ENCODE data around the gene MACF1. TPM values are rescaled to one million over a fixed set of nuclear protein-coding genes. Genes with fewer than 3 reads are reported as not detected.

The MACF1 gene
- total RNA-seq, 1 donor from 2014 or later, result 431 TPM

DNA sequence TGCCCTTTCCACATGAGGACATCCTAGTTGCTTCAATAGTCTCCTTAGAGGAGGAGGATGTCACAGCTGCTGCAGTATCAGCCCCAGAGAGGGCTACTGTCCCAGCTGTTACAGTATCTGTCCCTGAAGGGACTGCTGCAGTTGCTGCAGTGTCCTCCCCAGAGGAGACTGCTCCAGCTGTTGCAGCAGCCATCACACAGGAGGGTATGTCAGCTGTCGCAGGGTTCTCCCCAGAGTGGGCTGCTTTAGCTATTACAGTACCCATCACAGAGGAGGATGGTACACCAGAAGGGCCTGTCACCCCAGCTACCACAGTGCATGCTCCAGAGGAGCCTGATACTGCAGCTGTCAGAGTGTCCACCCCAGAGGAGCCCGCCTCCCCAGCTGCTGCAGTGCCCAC lies 208.4 kb downstream of the MACF1 start:
- peaks cover 77% of the 10 kb centered on the region for H3K4me1 Mint-ChIP-seq (ENCODE audit: unreplicated experiment)
- H3K27me3 Mint-ChIP-seq (ENCODE audit: unreplicated experiment), result no peaks in the 10 kb centered on the region
- H3K36me3 Mint-ChIP-seq (ENCODE audit: unreplicated experiment), result peaks cover 21% of the 10 kb centered on the region
- no peak for DNase-seq (ENCODE audit: extremely low spot score, unreplicated experiment)
- TF ChIP-seq, protein P1, sequence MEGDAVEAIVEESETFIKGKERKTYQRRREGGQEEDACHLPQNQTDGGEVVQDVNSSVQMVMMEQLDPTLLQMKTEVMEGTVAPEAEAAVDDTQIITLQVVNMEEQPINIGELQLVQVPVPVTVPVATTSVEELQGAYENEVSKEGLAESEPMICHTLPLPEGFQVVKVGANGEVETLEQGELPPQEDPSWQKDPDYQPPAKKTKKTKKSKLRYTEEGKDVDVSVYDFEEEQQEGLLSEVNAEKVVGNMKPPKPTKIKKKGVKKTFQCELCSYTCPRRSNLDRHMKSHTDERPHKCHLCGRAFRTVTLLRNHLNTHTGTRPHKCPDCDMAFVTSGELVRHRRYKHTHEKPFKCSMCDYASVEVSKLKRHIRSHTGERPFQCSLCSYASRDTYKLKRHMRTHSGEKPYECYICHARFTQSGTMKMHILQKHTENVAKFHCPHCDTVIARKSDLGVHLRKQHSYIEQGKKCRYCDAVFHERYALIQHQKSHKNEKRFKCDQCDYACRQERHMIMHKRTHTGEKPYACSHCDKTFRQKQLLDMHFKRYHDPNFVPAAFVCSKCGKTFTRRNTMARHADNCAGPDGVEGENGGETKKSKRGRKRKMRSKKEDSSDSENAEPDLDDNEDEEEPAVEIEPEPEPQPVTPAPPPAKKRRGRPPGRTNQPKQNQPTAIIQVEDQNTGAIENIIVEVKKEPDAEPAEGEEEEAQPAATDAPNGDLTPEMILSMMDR (IDR thresholded peaks at IDR 0.05), result no peak
- no peaks in the 10 kb centered on the region for H3K9me3 Mint-ChIP-seq (ENCODE audit: unreplicated experiment)
- no peak overlapping the region for H3K27ac Mint-ChIP-seq (ENCODE audit: unreplicated experiment)
- H3K4me3 Mint-ChIP-seq (ENCODE audit: unreplicated experiment), result no peak overlapping the region

DNA sequence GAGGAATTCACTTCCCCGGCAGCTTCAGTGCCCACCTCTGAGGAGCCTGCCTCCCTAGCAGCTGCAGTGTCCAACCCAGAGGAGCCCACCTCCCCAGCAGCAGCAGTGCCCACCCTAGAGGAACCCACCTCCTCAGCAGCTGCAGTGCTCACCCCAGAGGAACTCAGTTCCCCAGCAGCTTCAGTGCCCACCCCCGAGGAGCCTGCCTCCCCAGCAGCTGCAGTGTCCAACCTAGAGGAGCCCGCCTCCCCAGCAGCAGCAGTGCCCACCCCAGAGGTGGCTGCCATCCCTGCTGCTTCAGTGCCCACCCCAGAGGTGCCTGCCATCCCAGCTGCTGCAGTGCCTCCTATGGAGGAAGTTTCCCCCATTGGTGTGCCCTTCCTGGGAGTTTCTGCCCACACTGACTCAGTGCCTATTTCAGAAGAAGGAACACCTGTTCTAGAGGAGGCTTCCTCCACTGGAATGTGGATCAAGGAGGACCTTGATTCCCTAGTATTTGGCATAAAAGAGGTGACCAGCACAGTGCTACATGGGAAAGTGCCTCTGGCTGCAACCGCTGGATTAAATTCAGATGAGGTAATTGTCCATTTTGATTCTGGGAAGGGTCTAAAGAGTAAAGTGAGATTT lies 209.5 kb downstream of the MACF1 start:
- H3K4me1 Mint-ChIP-seq (ENCODE audit: unreplicated experiment), result peaks cover 84% of the 10 kb centered on the region
- no peaks in the 10 kb centered on the region for H3K27me3 Mint-ChIP-seq (ENCODE audit: unreplicated experiment)
- TF ChIP-seq, protein P1 (IDR thresholded peaks at IDR 0.05), result no peak
- H3K9me3 Mint-ChIP-seq (ENCODE audit: unreplicated experiment), result no peaks in the 10 kb centered on the region
- H3K4me3 Mint-ChIP-seq (ENCODE audit: unreplicated experiment), result peak overlapping the region; percentile 54
- H3K36me3 Mint-ChIP-seq (ENCODE audit: unreplicated experiment), result peaks cover 27% of the 10 kb centered on the region
- DNase-seq (ENCODE audit: extremely low spot score, unreplicated experiment), result no peak
- H3K27ac Mint-ChIP-seq (ENCODE audit: unreplicated experiment), result peak overlapping the region; percentile 48

DNA sequence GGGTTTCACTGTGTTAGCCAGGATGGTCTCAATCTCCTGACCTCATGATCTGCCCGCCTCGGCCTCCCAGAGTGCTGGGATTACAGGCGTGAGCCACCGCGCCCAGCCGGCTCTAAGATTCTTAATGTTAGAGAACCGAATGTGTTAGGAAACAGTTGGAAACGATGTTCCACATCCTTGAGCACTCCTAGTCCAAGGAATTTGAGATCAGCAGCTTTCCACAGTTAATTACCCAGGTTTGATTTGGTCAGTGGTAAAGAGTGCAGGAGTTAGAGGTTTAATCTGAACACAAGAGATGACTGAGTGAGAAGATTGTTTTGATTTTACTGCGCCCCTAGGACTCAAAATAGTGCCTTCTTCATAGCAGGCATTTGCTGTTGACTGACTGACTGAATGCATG lies 211.1 kb downstream of the MACF1 start:
- no peaks in the 10 kb centered on the region for H3K27me3 Mint-ChIP-seq (ENCODE audit: unreplicated experiment)
- H3K9me3 Mint-ChIP-seq (ENCODE audit: unreplicated experiment), result no peaks in the 10 kb centered on the region
- DNase-seq (ENCODE audit: extremely low spot score, unreplicated experiment), result no peak
- TF ChIP-seq, protein P1 (IDR thresholded peaks at IDR 0.05), result no peak
- peaks cover 29% of the 10 kb centered on the region for H3K36me3 Mint-ChIP-seq (ENCODE audit: unreplicated experiment)
- H3K4me1 Mint-ChIP-seq (ENCODE audit: unreplicated experiment), result peaks cover 74% of the 10 kb centered on the region
- no peak overlapping the region for H3K4me3 Mint-ChIP-seq (ENCODE audit: unreplicated experiment)
- H3K27ac Mint-ChIP-seq (ENCODE audit: unreplicated experiment), result no peak overlapping the region

DNA sequence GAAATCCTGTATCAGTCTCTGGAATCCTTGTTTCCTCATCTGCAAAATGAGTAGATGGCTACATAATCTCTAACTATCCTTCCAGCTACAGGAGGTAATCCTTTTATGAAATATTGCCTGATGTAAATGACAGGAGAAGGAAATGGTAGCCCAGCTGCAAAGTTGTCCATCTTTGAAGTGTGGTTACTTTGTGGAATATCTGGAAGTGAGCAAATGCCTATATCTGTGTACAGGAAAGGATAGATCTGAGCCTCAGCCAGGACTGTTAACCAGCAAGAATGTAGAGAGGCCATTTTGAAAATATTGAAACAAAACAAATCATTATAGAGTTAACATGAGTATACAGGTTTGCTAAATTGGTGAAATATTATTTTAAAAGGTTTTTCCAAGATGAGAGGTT lies 212.1 kb downstream of the MACF1 start:
- DNase-seq (ENCODE audit: extremely low spot score, unreplicated experiment), result no peak
- Mint-ChIP-seq H3K27me3 (ENCODE audit: unreplicated experiment) (no peaks in the 10 kb centered on the region), H3K4me3 (ENCODE audit: unreplicated experiment) (no peak overlapping the region), H3K36me3 (ENCODE audit: unreplicated experiment) (peaks cover 29% of the 10 kb centered on the region), H3K27ac (ENCODE audit: unreplicated experiment) (peak overlapping the region; percentile 23), H3K9me3 (ENCODE audit: unreplicated experiment) (no peaks in the 10 kb centered on the region), H3K4me1 (ENCODE audit: unreplicated experiment) (peaks cover 64% of the 10 kb centered on the region)
- TF ChIP-seq, protein P1 (IDR thresholded peaks at IDR 0.05), result no peak

DNA sequence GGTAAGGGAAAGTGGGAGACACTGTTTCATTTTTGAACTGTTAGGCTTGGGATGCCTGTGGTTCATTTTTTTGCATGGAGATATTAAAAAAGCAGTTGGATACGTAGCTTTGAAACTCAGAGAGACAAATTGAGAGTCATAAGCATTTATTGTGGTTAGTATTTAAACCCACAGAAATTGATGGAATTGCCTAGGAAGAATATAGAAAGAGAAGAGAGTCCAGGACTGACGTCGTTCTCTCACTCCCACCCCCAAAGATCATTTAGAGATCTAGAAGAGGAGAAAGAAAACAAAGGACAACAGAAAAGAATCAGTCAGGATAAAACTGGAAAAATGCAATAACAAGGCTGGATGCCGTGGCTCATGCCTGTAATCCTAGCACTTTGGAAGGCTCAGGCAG lies 213.7 kb downstream of the MACF1 start:
- H3K36me3 Mint-ChIP-seq (ENCODE audit: unreplicated experiment), result peaks cover 31% of the 10 kb centered on the region
- peaks cover 50% of the 10 kb centered on the region for H3K4me1 Mint-ChIP-seq (ENCODE audit: unreplicated experiment)

More for the DNA sequence above, 213.7 kb downstream of the MACF1 start:
- Mint-ChIP-seq H3K27ac (ENCODE audit: unreplicated experiment) (peak overlapping the region; percentile 74), H3K4me3 (ENCODE audit: unreplicated experiment) (peak overlapping the region; percentile 14), H3K27me3 (ENCODE audit: unreplicated experiment) (no peaks in the 10 kb centered on the region), H3K9me3 (ENCODE audit: unreplicated experiment) (no peaks in the 10 kb centered on the region)
- DNase-seq (ENCODE audit: extremely low spot score, unreplicated experiment), result no peak
- TF ChIP-seq, protein P1 (IDR thresholded peaks at IDR 0.05), result no peak

Measured in osteocyte (in vitro differentiated cells).